ENCODE measurements around the gene RPS10. TPM values are rescaled to one million over a fixed set of nuclear protein-coding genes. Genes with fewer than 3 reads are reported as not detected.

Gene RPS10
- total and polyA plus RNA-seq, 2 of the 8 experiments (the other 6 are each of a cell fraction or from before 2014, with no cell fraction given): 2,408 to 11,142 TPM

DNA sequence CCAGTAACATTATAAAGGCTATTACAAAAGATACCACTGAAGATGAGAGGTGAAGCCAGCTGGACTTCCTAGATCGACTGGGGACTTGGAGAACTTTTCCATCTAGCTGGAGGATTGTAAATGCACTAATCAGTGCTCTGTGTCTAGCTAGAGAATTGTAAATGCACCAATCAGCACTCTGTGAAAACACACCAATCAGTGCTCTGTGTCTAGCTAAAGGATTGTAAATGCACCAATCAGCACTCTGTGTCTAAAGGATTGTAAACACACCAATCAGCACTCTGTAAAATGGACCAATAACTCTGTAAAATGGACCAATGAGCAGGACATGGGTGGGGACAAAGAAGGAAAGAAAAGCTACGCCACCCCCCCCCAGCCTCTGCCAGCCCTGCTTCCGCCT, 13.6 kb upstream of the RPS10 start:
- CTCF ChIA-PET (ENCODE audit: partially characterized antibody): interaction anchor here (0.8 to 4.6 kb wide), 3 partner anchors 9 to 170 kb away, joined by 4 to 15 read pairs (median 6); no protein-coding TSS in a partner anchor
- Histone ChIP-seq H3K9ac (replicated peaks in 1 of 4; ENCODE audit: extremely low read depth in 1 of 4, low read depth in 3 of 4, low read length in 3 of 4) (no peak overlapping the region), H4K20me1 (replicated peaks in 1 of 2; ENCODE audit: control insufficient read depth in 1 of 2, insufficient read depth in 2 of 2, low read length in 2 of 2) (no peaks in the 10 kb centered on the region), H3K27me3 (replicated peaks in 1 of 4; ENCODE audit: control insufficient read depth in 3 of 4, extremely low read depth in 1 of 4, insufficient read depth in 3 of 4, low read length in 3 of 4) (no peaks in the 10 kb centered on the region), H3K14ac (ENCODE audit: insufficient read length) (no peak overlapping the region), H2BK12ac (ENCODE audit: low read depth, low read length) (no peak overlapping the region), H4K5ac (ENCODE audit: insufficient read length, low read depth, low read length) (no peak overlapping the region), H4K91ac (replicated peaks; ENCODE audit: insufficient read length, low read length) (no peak overlapping the region), H2BK5ac (ENCODE audit: low read depth, low read length) (no peak overlapping the region), H2BK15ac (ENCODE audit: low read length) (no peak overlapping the region), H3K56ac (replicated peaks; ENCODE audit: insufficient read length, low read depth, low read length) (no peak overlapping the region), H3K79me2 (ENCODE audit: control insufficient read depth in 1 of 2, insufficient read depth in 2 of 2, low read length in 2 of 2) (no peaks in the 10 kb centered on the region), H3K4ac (replicated peaks; ENCODE audit: insufficient read length, low read depth, low read length) (no peak overlapping the region), H2AK5ac (ENCODE audit: low read depth, low read length) (no peak overlapping the region), H3K23me2 (ENCODE audit: low read depth, low read length) (no peaks in the 10 kb centered on the region), H3K18ac (ENCODE audit: extremely low read depth, low read length) (no peak overlapping the region), H3K4me1 (replicated peaks in 1 of 4; ENCODE audit: control insufficient read depth in 3 of 4, insufficient read depth in 4 of 4, low read length in 3 of 4) (no peaks in the 10 kb centered on the region), H3K27ac (ENCODE audit: low read depth, low read length) (no peak overlapping the region), H3K4me3 (ENCODE audit: extremely low read depth in 1 of 4, insufficient read depth in 2 of 4, low read depth in 3 of 4, low read length in 4 of 4) (no peak overlapping the region), H3K23ac (ENCODE audit: insufficient read length) (no peak overlapping the region), H3K4me2 (ENCODE audit: insufficient read depth in 1 of 2, low read depth in 2 of 2, low read length in 2 of 2) (no peak overlapping the region), H2BK20ac (ENCODE audit: low read length) (no peak overlapping the region), H2AFZ (ENCODE audit: low read length) (no peak overlapping the region), H3K79me1 (ENCODE audit: low read depth, low read length) (no peaks in the 10 kb centered on the region), H2BK120ac (replicated peaks; ENCODE audit: low read depth, low read length) (no peak overlapping the region), H4K8ac (ENCODE audit: extremely low read depth, insufficient read depth, low read length) (no peak overlapping the region), H3K36me3 (ENCODE audit: control insufficient read depth in 2 of 4, insufficient read depth in 4 of 4, low read length in 3 of 4) (no peaks in the 10 kb centered on the region), H3K9me3 (ENCODE audit: insufficient read depth in 2 of 2, low read depth in 1 of 2, low read length in 1 of 2) (peaks cover 12 to 16% of the 10 kb centered on the region in 2 experiments)
- 93% methylated on average over 2 of the region's 3 CpGs; no CpG with 5 or more reads in 1 of the 2 experiments for WGBS, 2 experiments (ENCODE audit: extremely low coverage in 1 of 2, insufficient coverage in 1 of 2, insufficient read length in 1 of 2, insufficient replicate concordance in 2 of 2, low coverage in 1 of 2, low lambda C conversion rate in 2 of 2, missing lambda C conversion rate in 1 of 2)
- FAIRE-seq: no peak
- no peak for DNase-seq (ENCODE audit: low read depth in 1 of 2, low spot score in 2 of 2)
- POLR2A ChIA-PET (ENCODE audit: partially characterized antibody): interaction anchor here (1.2 to 2.2 kb wide), 4 partner anchors 11 to 27 kb away, joined by 4 to 11 read pairs (median 6); partner anchors contain the start of gene RPS10
- no peak for TF ChIP-seq POLR2A (IDR thresholded peaks at IDR 0.05; ENCODE audit: control extremely low read depth in 1 of 2, low read depth in 2 of 2, low read length in 2 of 2)
- TF ChIP-seq HDAC2 (IDR thresholded peaks at IDR 0.05; ENCODE audit: borderline replicate concordance in 1 of 2, low read depth in 2 of 2, low read length in 2 of 2): no peak
